ENCODE results near the gene BANP. TPM values are rescaled to one million over a fixed set of nuclear protein-coding genes. Genes with fewer than 3 reads are reported as not detected.
"Not testable (repeated sequence)": the region's sequence is repeated elsewhere in the genome, so short reads cannot be mapped to it uniquely, and the experiment has no call there.

Gene BANP
- total RNA-seq, 2 donors from 2014 or later = 35.8 to 39.8 TPM

DNA sequence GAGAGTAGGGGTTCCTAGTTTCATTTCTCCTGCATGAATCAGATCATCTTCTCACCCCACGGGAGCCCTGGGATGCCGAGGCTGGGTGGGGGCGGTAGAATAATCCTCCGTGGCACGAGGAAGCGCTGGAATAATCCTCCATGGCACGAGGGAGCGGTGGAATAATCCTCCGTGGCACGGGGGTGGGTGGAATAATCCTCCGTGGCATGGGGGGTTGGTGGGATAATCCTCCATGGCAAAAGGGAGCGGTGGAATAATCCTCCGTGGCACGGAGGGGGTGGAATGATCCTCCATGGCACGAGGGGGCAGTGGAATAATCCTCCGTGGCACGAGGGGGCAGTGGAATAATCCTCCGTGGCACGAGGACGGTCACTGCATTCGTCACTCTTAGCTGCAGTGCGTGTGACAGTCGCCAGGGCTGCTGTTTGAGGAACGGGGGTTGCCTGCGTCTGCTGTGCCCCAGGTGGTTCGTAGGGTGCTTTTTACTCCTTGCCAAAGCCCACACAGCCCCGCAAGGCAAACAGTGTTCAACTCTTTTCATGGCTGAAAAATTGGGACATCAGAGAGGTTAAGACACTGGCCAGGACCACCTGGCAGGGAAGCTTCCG lies 152.5 kb downstream of the BANP start:
- Mint-ChIP-seq H3K9me3 (no peaks in the 10 kb centered on the region), H3K4me1 (ENCODE audit: low read depth) (no peaks in the 10 kb centered on the region), H3K4me3 (no peak overlapping the region), H3K27me3 (ENCODE audit: low read depth) (peaks cover 14% of the 10 kb centered on the region), H3K27ac (no peak overlapping the region), H3K36me3 (ENCODE audit: insufficient read depth in 2 of 2) (no peaks in the 10 kb centered on the region)
- ATAC-seq (replicated peaks in 1 of 2) (no peak), DNase-seq (no peak)

DNA sequence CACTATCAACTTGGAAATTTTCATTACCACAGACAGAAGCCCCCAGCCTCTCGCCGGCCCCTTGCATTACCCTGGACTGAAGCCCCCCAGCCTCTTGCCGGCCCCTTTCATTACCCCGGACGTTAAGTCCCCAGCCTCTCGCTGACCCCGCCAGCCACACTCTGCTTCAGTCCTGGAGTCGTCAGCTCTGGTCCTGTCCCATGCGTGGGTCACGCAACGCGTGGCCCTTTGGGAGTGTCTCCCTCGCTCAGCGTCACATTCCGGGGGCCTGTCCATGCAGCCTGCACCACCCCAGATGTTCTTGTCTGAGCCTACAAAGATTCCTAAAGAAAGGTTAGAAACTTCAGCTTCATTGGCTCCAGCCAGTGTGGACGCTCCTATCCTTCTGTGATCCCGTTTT lies 153.1 kb downstream of the BANP start:
- H3K4me1 Mint-ChIP-seq (ENCODE audit: low read depth); H3K9me3 Mint-ChIP-seq; H3K27ac Mint-ChIP-seq; H3K27me3 Mint-ChIP-seq (ENCODE audit: low read depth); DNase-seq; ATAC-seq (replicated peaks in 1 of 2); H3K36me3 Mint-ChIP-seq (ENCODE audit: insufficient read depth in 2 of 2); H3K4me3 Mint-ChIP-seq: not testable (repeated sequence)

DNA sequence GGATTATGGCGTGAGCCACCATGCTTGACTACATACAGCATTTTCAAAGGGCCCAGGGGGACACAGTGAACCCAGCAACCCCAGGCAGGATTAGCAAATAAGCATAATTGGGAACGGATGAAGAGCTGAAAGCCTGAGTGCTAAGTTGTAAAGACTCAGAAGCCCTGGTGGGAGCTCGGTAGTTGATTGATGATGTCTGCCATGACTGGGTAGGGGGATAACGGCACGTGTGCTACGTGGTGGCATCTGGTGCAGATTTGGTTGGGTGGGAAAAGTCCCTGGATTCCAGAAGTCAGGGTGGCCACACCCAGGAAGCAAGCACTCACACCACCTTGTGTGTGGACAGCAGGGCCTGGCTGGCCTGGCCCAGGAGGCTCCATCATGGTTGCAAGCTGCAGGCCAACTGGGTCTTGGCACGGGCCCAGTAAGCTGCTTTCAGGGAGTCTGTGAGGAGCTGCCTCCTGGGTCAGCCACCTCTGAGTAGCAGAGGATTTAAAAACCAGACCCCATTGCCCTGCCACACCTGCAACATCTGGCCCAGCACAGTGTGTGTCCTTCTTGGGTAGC lies 154.4 kb downstream of the BANP start:
- H3K4me1 Mint-ChIP-seq (ENCODE audit: low read depth); H3K4me3 Mint-ChIP-seq; H3K27ac Mint-ChIP-seq; H3K27me3 Mint-ChIP-seq (ENCODE audit: low read depth); H3K9me3 Mint-ChIP-seq; ATAC-seq (replicated peaks in 1 of 2); H3K36me3 Mint-ChIP-seq (ENCODE audit: insufficient read depth in 2 of 2); DNase-seq: not testable (repeated sequence)

DNA sequence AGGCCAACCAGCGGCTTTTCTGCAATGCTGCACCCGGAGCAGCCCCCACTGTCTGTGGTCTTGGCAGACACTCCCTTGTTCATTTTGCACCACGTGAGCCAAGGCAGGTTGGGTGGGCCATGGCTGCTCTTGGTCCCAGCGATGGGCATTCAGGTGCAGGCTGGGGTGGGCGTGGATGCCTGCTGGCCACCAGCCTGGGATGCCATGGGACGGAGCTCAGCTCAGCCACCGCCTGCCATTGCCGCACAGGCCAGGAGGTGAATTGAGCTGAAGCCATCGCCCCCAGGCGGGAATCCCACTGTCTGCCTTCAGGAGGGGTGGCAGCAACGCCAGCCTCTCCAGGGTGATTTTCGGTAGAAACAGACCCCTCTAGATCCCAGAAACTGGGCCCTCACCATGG lies 155.3 kb downstream of the BANP start:
- H3K27me3 Mint-ChIP-seq (ENCODE audit: low read depth); H3K9me3 Mint-ChIP-seq; H3K4me3 Mint-ChIP-seq; H3K4me1 Mint-ChIP-seq (ENCODE audit: low read depth); H3K36me3 Mint-ChIP-seq (ENCODE audit: insufficient read depth in 2 of 2); DNase-seq; ATAC-seq (replicated peaks in 1 of 2); H3K27ac Mint-ChIP-seq: not testable (repeated sequence)

DNA sequence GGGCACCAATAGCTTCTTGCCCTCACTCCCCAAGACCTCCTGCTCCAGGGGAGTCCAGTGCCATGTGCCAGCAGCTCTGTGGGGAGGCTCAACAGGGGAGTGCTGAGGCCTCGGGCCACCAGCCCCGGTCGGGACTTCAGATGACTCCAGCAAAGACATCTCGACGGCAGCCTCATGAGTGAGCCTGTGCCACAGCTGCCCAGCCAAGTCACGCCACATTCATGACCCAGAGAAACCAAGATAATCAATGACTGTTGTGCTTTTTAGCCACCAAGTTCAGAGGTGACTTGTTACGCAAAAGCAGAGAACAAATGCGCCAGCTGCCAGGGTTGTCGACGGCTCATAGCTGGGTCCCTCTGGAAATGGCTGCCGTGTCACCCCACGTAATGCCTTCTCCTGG lies 157.5 kb downstream of the BANP start:
- Mint-ChIP-seq H3K27me3 (ENCODE audit: low read depth) (no peaks in the 10 kb centered on the region), H3K9me3 (no peaks in the 10 kb centered on the region), H3K4me3 (no peak overlapping the region), H3K36me3 (ENCODE audit: insufficient read depth in 2 of 2) (no peaks in the 10 kb centered on the region), H3K27ac (no peak overlapping the region), H3K4me1 (ENCODE audit: low read depth) (no peaks in the 10 kb centered on the region)
- DNase-seq = no peak
- ATAC-seq (replicated peaks in 1 of 2) = no peak

DNA sequence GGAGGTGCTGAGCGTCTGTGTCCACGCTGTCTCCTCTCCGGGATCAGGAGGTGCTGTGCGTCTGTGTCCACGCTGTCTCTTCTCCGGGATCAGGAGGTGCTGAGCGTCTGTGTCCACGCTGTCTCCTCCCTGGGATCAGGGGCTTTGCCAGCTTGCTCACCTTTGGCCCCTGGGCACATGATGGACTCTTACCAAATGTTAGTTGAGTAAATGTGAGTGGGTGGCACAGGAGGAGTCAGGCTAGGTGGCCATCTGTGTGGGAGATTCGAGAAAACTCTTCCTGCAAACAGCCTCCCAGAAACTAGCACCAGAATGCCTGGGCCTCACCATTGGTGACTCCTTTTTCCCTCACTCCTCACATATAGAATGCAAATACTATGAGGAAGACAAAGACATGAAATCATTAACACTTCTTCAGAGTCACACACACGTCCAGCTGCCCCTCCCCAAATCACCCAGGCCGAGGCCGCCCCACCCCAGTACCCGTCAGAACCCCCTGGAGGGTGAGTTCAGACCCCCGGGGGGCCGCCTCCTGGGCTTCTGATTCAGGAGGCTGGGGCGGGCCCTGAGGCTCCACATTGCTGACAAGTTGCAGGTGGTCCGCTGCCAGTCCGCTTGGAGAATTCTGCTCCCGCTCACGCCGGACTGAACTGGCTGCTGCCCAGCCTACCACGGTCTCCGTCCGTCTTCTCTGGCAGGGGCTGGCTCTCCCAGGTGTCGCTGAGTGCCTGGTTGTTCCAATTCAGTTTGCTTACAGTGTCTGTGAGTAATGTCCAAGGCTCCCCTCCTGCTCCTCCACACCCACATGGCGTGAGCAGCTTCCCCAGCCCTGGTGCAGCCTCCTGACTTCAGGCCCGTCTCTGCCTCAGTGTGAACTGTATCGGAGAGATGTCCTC lies 158.7 kb downstream of the BANP start:
- not testable (repeated sequence) for DNase-seq; H3K9me3 Mint-ChIP-seq; H3K27ac Mint-ChIP-seq; H3K4me1 Mint-ChIP-seq (ENCODE audit: low read depth); H3K27me3 Mint-ChIP-seq (ENCODE audit: low read depth); H3K36me3 Mint-ChIP-seq (ENCODE audit: insufficient read depth in 2 of 2); H3K4me3 Mint-ChIP-seq
- peak in 1 of 2 donors; percentile 52 for ATAC-seq (replicated peaks in 1 of 2)

DNA sequence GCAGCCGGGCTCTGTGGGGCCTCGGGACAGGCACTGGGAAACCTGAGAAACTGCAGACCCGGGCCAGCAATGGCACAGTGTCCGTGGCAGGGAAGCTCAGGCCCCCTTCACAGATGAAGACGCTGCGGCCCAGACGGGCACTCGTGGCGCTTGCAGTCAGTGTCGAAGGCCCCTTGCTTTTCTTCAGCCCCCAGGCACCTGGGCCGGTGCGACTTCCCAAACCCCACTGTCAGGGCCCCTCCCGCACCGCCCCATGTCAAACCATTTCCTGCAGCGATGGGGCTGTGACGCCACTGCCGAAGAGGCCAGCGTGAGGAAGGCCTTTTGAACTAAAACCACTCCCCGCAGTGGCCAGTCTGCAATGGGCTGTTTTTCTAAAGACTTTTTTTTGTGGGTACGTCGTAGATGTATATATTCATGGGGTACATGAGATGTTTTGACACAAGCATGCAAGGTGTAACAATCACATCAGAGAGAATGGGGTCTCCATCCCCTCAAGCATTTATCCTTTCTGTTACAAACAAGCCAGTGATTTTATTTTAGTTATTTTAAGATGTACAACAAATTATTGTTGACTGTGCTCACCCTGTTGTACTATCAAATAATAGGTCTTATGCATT lies 159.8 kb downstream of the BANP start:
- H3K27ac Mint-ChIP-seq; H3K36me3 Mint-ChIP-seq (ENCODE audit: insufficient read depth in 2 of 2); DNase-seq; H3K9me3 Mint-ChIP-seq; H3K27me3 Mint-ChIP-seq (ENCODE audit: low read depth); H3K4me3 Mint-ChIP-seq; H3K4me1 Mint-ChIP-seq (ENCODE audit: low read depth): not testable (repeated sequence)
- ATAC-seq (replicated peaks in 1 of 2) = peak in 1 of 2 donors; percentile 26

DNA sequence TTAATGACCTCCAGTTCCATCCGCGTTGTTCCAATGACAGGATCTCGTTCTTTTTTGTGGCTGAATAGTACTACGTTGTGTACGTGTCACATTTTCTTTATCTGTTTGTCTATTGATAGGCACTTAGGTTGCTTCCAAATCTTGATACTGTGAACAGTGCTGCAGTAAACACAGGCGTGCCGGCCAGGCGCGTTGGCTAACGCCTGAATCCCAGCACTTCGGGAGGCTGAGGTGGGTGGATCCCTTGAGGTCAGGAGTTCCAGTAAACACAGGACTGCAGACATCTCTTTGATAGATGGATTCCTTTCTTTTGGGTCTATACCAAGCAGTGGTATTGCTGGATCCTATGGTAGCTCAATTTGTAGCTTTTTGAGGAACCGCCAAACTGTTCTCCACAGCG lies 160.7 kb downstream of the BANP start:
- not testable (repeated sequence) for H3K27ac Mint-ChIP-seq; H3K4me3 Mint-ChIP-seq; H3K27me3 Mint-ChIP-seq (ENCODE audit: low read depth); ATAC-seq (replicated peaks in 1 of 2); H3K4me1 Mint-ChIP-seq (ENCODE audit: low read depth); H3K36me3 Mint-ChIP-seq (ENCODE audit: insufficient read depth in 2 of 2); H3K9me3 Mint-ChIP-seq; DNase-seq

DNA sequence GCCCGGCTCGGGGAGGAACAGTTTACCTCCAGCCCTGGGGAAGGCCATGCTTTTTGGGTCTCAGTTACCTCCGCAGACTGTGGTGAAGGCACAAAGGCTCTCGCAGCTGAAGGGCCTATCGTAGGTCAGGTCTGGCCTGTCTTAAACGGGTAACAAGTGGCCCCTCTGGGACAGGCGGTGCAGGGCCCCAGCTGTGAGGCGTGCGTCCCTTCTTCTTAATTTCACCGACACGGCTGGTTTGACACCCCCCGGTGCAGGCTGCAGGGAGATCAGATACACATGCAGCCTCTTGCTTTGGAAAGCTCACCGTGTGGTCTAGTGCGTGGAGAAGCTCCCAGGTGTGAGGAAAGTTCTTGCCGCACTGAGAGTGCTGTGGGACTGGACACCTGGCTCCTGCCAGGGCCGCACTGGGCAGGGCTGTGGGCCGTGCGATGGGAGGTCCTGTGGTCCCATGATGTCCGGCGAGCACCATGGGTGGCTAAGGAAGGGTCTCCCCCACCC lies 162.4 kb downstream of the BANP start:
- DNase-seq (no peak), ATAC-seq (replicated peaks in 1 of 2) (no peak)
- Mint-ChIP-seq H3K27me3 (ENCODE audit: low read depth) (peaks cover 4% of the 10 kb centered on the region), H3K36me3 (ENCODE audit: insufficient read depth in 2 of 2) (no peaks in the 10 kb centered on the region), H3K4me1 (ENCODE audit: low read depth) (no peaks in the 10 kb centered on the region), H3K4me3 (no peak overlapping the region), H3K27ac (no peak overlapping the region), H3K9me3 (no peaks in the 10 kb centered on the region)

DNA sequence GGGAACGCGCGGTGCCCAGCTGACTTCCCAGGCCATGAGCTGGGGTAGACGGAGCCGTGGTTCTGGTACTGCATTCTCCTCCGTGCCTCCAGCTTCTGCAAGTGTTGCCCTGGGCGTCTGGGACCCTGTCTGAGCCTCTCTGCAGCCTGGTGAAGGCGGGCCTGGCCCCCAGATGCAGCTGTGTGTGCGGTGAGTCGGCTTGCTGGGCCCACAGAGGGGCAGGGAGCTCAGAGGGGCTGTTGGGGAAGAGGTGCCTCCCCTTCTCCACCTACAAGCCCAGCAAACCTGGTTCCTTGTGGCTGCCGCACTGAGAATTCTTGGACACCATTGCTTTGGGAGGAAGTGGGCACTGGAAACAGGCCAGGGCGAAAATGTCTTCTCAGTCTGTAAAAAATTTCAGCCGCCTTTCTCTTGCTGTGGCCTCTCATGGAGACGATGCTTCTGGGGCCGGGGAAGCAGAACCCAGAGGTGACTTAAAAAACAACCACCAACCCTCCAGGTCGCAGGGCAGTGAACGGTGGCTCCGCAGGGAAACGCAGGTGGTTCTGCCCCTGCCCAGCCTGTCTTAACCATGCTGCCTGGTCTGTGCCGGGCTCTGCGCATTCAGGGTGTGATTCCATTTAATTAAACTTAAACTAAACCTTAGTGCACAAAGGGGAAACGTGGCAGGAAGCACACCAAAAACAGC lies 163.5 kb downstream of the BANP start:
- H3K9me3 Mint-ChIP-seq; DNase-seq; H3K4me1 Mint-ChIP-seq (ENCODE audit: low read depth); H3K27me3 Mint-ChIP-seq (ENCODE audit: low read depth); H3K27ac Mint-ChIP-seq; ATAC-seq (replicated peaks in 1 of 2); H3K36me3 Mint-ChIP-seq (ENCODE audit: insufficient read depth in 2 of 2); H3K4me3 Mint-ChIP-seq: not testable (repeated sequence)

DNA sequence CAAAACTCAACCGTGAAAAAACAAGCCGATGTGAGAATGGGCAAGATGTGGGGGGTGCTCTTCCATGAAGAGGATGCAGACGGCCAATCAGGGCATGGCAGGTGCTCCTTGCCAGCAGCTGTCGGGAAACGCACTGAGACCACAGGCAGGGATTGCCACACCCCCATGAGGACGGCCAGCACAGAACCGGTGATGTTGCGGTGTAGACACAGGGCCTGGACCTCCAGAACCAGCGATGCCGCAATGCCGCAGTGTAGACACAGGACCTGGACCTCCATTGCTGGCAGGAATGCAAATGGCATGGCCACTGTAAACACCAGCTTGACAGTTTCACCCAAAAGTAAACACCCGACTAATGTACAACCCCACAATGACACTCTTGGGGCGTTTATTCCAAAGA lies 164.9 kb downstream of the BANP start:
- peaks cover 5% of the 10 kb centered on the region for H3K27me3 Mint-ChIP-seq (ENCODE audit: low read depth)
- no peaks in the 10 kb centered on the region for H3K9me3 Mint-ChIP-seq
- H3K4me3 Mint-ChIP-seq = no peak overlapping the region
- no peak for ATAC-seq (replicated peaks in 1 of 2)
- DNase-seq = no peak
- H3K27ac Mint-ChIP-seq = no peak overlapping the region
- H3K4me1 Mint-ChIP-seq (ENCODE audit: low read depth) = no peaks in the 10 kb centered on the region
- no peaks in the 10 kb centered on the region for H3K36me3 Mint-ChIP-seq (ENCODE audit: insufficient read depth in 2 of 2)

DNA sequence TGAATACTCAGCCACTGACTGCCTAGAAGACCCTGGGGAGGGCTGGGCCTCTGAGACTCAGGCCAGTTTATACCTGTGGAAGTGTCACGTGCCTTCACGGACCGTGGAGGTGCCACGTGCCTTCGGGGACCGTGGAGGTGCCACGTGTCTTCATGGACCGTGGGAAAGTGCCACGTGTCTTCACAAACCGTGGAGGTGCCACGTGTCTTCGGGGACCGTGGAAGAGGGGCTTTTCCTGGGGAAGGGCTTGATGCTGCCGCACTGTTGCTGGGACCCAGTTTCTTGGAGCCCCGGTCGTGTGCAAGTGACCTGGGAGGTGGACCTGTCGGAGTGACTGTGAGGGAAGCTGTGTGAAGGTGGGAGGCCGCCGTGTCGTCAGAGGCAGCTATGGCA lies 166.2 kb downstream of the BANP start:
- Mint-ChIP-seq H3K4me3 (no peak overlapping the region), H3K4me1 (ENCODE audit: low read depth) (no peaks in the 10 kb centered on the region), H3K27ac (no peak overlapping the region), H3K9me3 (peaks cover 0 to 1% of the 10 kb centered on the region in 2 donors), H3K27me3 (ENCODE audit: low read depth) (peaks cover 5% of the 10 kb centered on the region), H3K36me3 (ENCODE audit: insufficient read depth in 2 of 2) (no peaks in the 10 kb centered on the region)
- no peak for ATAC-seq (replicated peaks in 1 of 2)
- DNase-seq = no peak

DNA sequence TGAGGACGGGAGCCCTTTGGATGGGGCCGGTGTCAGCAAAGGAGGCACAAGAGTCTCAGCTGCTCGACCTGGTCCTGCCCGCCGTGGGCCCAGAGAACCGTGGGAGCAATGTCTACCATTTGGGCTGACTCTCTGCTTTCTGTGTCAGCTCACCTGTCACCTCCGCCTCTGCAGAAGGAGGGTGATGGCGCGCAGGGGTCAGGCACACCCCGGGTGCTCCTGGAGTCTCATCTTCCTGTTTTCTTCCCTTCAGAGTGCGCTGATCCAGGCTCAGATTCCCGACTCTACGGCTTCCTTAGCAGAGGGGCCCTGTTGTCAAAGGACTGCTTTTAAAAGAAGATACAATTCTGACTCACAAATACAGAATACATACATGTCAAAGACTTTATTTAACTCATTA lies 167.1 kb downstream of the BANP start:
- Mint-ChIP-seq H3K9me3 (peaks cover 0 to 1% of the 10 kb centered on the region in 2 donors), H3K36me3 (ENCODE audit: insufficient read depth in 2 of 2) (no peaks in the 10 kb centered on the region), H3K27ac (no peak overlapping the region), H3K4me1 (ENCODE audit: low read depth) (no peaks in the 10 kb centered on the region), H3K4me3 (no peak overlapping the region), H3K27me3 (ENCODE audit: low read depth) (peaks cover 5% of the 10 kb centered on the region)
- DNase-seq = no peak
- ATAC-seq (replicated peaks in 1 of 2) = no peak
